NCI-H146 (cell line): ENCODE data around the gene ACMSD.
A peak's percentile ranks its signal among the peaks of the same experiment; 100 is the strongest.
"Not testable (repeated sequence)": the region's sequence is repeated elsewhere in the genome, so short reads cannot be mapped to it uniquely, and the experiment has no call there.

Source experiments
- DNase-seq: peaks from one replicate; lab custom pipeline; 2025; lab: John Stamatoyannopoulos, UW

Gene ACMSD

DNA sequence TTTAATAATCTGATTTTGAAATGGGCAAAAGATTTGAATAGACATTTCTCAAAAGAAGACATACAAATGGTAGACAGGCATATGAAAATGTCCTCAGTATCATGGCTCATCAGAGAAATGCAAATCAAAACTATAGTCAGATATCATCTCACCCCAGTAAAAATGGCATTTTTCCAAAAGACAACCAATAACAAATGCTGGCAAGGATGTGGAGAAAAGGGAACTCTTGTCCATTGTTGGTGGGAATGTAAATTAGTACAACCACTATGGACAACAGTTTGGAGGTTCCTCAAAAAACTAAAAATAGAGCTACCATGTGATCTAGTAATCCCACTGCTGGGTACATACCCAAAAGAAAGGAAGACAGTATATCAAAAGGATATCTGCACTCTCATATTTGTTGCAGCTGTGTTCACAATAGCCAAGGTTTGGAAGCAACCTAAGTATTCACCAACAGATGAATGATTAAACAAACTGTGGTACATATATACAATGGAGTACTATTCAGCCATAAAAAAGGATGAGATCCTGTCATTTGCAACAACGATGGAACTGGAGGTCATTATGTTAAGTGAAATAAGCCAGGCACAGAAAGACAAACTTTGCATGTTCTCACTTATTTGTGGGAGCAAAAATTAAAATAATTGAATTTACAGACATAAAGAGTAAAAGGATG is 69.2 kb downstream of the ACMSD start:
- DNase-seq, result not testable (repeated sequence)

GRCh38 chr2:134910763-134911399 is 72.5 kb downstream of the ACMSD start:
- DNase-seq, result no peak

GRCh38 chr2:134911400-134911785 is 73.0 kb downstream of the ACMSD start:
- DNase-seq, result no peak

- DNase-seq, result no peak
Observed at GRCh38 chr2:134912361-134912760, 73.9 kb downstream of the ACMSD start.

- DNase-seq, result peak; percentile 51
Observed at GRCh38 chr2:134917360-134917865, 79.0 kb downstream of the ACMSD start.

DNA sequence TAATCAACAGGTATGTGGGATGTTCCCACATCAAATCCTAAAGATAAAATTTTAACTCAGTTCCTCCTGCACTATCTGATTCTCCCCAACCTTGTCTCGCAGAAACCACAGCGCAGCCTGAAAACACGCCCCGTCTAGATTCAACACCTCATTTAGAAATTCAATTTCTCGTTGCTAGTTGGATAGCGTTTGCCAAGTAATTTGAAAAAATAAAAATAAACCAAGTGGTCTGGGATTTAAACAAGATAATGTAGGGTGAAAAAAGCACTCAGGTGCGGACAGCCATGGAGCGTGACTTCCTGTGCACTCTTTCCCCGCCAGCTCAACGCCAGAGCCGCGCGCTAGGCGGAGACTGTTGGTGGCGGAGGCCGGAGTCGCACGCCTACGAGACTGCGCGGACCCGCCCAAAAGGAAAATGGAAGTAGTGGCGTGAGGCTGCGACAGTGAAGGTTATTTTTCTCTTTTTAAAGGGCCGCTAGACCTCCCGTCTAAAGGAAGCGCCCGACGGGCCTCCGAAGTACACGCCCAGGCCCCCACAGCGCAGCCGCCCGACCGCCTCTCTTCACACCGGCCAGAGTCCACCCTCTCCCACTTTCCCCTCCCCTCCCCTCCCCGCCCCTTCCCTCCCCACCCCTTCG is 79.6 kb downstream of the ACMSD start:
- no peak for DNase-seq

DNA sequence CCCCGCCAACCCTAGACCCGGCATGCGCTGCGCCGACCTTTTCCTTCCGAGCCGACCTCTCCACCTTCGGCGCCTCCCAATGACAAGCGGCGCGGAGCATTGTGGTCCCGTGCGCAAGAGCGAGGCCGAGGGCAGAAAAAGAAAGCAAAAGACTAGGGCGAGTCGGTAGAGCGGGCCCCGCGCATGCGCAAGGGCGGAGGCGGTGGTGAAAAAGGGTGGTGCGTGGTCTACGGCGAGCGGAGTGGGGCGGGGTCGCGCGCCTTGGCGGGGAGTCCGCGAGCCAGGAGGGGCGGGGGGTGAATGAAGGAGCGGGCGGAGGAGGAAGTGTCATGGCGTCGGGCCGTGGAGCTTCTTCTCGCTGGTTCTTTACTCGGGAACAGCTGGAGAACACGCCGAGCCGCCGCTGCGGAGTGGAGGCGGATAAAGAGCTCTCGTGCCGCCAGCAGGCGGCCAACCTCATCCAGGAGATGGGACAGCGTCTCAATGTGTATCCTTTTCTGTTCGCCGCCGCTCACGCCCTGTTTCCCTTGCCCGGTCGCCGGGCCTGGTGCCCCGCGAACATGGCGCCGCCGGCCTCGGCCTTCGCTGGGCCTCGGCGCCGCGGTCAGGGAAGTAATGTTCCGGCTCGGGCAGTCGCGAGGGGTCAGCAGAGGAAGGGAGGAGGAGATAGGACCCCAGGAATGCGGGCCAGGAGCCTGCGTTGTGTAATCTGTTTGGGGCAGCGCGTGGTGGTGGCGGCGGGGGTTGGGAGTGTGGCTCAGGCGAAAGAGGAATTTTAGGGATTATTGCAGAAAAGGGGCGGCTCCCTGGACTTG is 80.3 kb downstream of the ACMSD start, which contains the start of gene CCNT2:
TSS of gene CCNT2 (plus strand) at position 297 of the 815 bp plus-strand sequence. CDS start at position 330, 33 bp downstream.
- peak; percentile 99 for DNase-seq

DNA sequence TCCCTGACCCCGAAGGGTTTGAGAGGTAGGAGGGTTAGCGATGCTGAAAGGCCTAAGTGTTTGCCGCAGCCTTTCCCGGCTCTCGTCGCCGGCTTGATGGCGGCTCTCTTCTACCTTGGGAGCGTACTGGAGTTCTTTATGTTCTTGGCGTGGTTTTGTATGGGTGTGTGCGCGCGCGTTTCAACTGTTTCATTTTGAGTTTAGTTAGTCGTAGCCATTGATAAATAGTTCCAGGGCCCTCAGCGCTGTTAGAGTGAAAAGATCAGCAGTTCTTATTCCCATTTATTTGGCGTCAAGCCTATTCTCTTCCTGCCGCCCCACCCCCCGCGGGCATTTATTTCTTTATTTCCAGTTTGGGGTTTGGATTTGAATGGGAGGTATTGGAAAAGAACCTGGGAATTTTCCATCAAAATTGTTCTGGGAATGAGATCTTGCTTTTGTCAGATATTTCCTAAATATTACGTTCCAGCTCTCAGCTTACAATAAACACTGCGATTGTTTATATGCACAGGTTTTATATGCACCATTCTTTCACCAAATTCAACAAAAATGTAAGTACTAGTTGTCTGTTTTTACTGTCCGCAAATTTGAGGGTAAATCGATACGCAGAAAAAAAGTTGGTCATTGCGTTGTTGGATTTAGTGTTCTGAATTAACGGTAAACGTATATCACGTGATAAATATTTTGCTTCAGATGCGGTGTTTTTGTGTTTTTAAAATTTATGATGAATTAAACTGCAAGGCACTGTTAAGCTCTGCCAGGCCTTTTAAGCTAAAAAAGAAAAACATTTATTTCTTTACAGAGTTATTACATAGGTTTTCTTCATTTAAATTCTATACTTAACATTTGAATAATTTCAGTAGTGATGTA is 81.2 kb downstream of the ACMSD start:
- DNase-seq, result peak; percentile 64

DNA sequence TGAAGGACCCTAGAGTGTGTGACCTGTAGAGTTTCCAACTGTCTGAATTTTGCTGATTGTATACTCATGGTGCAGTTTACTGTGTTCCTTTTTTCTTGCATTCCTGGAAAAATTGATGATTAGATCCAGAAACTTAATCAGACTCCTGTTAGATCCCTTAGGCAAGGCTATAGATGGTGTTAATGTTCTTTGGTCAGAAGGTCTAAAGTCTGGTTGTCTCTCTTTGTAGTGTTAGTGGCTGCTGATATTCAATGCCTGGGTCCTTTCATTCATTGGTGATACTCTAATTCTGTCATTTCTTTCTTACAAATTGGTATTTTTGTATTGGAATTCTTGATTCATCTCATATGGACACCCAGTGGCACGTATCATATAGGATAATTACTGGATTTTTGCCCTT is 86.5 kb downstream of the ACMSD start:
- no peak for DNase-seq

DNA sequence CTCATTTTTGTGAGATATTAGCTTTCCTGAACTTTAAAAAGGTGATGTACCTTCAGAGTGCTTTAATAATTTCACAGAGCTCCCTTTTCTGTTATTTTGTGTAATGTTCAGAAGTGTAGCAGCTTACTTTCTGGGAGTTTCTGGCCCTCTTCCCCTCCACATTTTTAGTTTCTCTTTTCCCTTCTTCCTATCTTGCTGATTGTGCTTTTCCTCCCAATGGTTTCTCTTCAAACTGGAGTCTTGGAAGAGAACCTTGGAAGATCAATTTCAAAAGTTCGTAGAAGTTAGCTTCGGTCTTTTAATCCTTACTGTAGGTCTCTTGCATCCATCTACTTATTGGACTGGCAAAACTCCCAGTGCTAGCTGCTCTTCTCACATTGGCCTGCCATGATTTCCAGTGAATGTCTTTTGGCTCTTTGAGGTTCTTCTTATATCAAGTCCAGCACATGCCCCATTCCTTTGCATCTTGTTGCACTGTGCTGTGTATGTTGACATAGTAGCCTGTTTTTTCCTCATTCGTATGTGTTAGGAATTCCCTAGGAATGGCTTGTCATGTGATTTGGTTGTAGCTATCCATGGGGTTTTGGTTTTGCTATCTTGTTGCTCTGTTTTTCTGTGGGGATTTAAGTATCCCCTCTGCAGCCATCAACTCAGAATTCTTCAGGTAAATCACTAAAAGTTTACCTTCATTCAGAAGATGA is 88.0 kb downstream of the ACMSD start:
- DNase-seq, result no peak

GRCh38 chr2:134927195-134927594 is 88.8 kb downstream of the ACMSD start:
- DNase-seq, result no peak

GRCh38 chr2:134932864-134933526 is 94.6 kb downstream of the ACMSD start:
- DNase-seq, result no peak

DNA sequence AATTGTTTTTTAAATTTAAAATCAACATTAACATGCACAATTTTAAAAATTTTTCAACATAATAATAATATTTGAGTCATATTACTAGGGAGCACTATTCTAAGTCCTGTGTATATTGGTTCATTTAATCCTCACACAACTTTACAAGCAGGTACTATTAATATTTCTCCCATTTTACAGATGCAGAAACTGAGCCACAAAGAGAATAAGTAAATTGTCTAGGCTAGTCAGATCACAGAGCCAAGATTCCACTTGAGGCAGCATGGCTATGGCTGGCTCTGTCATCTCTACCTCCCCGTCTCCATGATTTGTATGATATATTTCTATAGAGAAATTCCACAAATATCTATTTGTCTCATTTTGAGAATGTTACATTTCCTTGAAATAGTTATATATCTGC is 95.3 kb downstream of the ACMSD start:
- DNase-seq, result no peak

DNA sequence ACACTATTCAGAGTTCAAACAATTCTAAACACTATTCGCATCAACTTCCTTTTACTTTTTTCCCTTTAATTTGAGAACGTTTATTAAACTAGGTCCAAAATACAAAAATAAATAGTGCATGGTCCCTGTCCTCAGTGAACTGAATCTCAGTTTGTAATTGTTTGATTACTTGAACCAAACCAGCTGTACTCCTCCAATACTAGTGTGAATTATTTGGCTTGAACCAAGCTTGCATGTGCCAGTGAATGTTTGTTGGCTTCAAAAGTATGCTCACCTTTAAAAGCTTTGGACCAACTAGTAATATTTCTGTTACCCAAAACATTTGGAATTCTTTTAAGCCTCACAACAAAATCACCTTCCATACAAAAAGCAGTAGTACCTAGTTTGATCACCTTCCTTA is 95.7 kb downstream of the ACMSD start:
- DNase-seq, result no peak

- DNase-seq, result no peak
Observed at GRCh38 chr2:134934641-134935040, 96.2 kb downstream of the ACMSD start.

DNA sequence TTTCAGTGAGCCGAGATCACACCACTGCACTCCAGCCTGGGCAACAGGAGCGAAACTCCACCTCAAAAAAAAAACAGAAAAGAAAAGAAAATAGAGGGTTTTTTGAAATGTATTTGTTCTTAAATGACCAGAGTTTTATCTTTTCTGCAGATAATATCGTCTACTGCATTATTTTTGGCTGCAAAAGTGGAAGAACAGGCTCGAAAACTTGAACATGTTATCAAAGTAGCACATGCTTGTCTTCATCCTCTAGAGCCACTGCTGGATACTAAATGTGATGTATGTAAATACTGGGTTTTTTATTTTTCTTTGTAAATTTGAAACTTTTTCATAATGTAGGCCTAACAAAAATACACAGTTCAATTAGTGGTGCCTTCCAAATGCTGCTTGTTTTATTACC is 98.3 kb downstream of the ACMSD start:
- no peak for DNase-seq

DNA sequence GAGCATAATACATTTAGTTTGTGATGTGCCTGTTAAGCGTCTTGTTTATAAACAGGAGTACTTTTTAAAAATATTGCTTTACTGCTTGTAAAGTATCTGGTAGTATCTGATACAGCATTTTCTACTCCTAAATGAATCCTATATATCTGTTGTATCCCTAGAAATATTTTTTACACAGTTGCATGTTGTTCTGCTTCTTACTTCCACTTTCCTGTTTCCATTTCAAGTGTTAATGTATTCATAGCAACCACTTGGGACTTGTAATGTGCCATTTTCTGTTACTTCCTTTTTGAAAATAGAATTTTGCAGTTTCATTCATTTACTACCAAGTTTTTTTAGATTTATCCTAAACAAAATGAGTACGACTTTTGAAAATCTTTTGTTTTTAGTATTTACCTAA is 105.1 kb downstream of the ACMSD start:
- DNase-seq, result no peak

DNA sequence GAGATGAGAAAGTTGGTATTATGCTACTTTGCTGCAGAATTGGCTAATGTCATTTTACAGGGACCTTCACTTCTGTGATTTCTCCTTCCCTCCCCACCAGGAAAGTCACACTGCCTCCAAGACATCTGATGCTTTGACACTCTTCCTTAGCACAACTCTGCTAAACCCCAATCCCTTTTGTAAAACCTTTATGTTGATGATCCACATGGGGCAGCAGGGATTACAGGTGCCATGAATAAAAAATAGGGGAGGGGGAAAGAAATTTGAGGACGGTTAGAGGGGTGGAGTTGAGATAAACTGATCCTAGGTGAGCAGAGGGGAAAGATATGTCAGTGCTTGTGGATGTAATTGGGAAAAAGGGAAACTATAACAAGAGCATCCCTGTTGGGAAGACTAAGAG is 106.6 kb downstream of the ACMSD start:
- DNase-seq, result no peak

GRCh38 chr2:134946073-134946472 is 107.7 kb downstream of the ACMSD start:
- no peak for DNase-seq
